Neural crest cell (in vitro differentiated cells): ENCODE data around the gene KRTAP10-4. TPM values are rescaled to one million over a fixed set of nuclear protein-coding genes. Genes with fewer than 3 reads are reported as not detected.
"Not testable (repeated sequence)": the region's sequence is repeated elsewhere in the genome, so short reads cannot be mapped to it uniquely, and the experiment has no call there.

Source experiments
- DNase-seq: peaks from one replicate; pipeline ENCODE4 v3.0.0; 2021; ENCODE audit warnings: low read depth, mixed read lengths, low spot score
- H3K27ac Mint-ChIP-seq: one replicate; pipeline ENCODE4 v1.8.0; 2021; ENCODE audit warnings: mild to moderate bottlenecking, mixed read lengths; ENCODE audit not compliant: unreplicated experiment
- H3K27me3 Mint-ChIP-seq: 2 replicates; pipeline ENCODE4 v1.8.0; 2021; ENCODE audit warnings: low read depth, mild to moderate bottlenecking, mixed read lengths
- H3K36me3 Mint-ChIP-seq: 2 replicates; pipeline ENCODE4 v1.8.0; 2021; ENCODE audit warnings: low read depth, mild to moderate bottlenecking, mixed read lengths
- H3K4me1 Mint-ChIP-seq: 2 replicates; pipeline ENCODE4 v1.8.0; 2021; ENCODE audit warnings: mixed read lengths
- H3K4me3 Mint-ChIP-seq: one replicate; pipeline ENCODE4 v1.8.0; 2021; ENCODE audit warnings: mild to moderate bottlenecking, mixed read lengths
- H3K9me3 Mint-ChIP-seq: 2 replicates; pipeline ENCODE4 v1.8.0; 2021; ENCODE audit warnings: mixed read lengths
- total RNA-seq: library from RNA; stranded (reverse); gene quantifications from 2 replicates; pipeline ENCODE4 v1.2.1, GENCODE V29; 2021
- TF ChIP-seq, protein P1 (sequence below): fragments of 200-600 bp; sonication (generic); conservative IDR thresholded peaks from 2 replicates; pipeline ENCODE4 v1.5.0; 2021; ENCODE audit warnings: antibody characterized with exemption, mild to moderate bottlenecking

Gene KRTAP10-4
- total RNA-seq, 1 donor from 2014 or later, result not detected

DNA sequence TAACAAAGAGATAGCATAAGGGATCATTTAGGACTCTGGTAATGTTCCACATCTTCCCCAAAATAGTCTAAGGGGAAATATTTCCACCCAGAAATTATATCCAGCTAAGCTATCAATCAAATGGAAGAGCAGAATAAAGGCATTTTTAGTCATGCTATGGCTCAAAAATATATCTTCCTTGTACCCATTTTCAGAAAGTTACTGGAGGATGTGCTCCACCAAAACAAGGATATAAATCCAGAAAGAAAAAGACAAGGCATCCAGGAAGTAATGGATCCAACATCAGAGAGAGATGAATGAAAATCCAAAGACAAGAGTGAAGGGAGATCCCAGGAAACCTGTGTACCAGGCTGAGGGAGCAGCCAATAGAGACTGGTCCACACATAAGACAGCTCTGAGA lies 35.7 kb downstream of the KRTAP10-4 start:
- Mint-ChIP-seq H3K4me3 (no peak overlapping the region), H3K36me3 (peaks cover 12% of the 10 kb centered on the region), H3K4me1 (no peaks in the 10 kb centered on the region), H3K9me3 (peaks cover 25% of the 10 kb centered on the region), H3K27me3 (peaks cover 30% of the 10 kb centered on the region), H3K27ac (no peak overlapping the region)
- TF ChIP-seq, protein P1, sequence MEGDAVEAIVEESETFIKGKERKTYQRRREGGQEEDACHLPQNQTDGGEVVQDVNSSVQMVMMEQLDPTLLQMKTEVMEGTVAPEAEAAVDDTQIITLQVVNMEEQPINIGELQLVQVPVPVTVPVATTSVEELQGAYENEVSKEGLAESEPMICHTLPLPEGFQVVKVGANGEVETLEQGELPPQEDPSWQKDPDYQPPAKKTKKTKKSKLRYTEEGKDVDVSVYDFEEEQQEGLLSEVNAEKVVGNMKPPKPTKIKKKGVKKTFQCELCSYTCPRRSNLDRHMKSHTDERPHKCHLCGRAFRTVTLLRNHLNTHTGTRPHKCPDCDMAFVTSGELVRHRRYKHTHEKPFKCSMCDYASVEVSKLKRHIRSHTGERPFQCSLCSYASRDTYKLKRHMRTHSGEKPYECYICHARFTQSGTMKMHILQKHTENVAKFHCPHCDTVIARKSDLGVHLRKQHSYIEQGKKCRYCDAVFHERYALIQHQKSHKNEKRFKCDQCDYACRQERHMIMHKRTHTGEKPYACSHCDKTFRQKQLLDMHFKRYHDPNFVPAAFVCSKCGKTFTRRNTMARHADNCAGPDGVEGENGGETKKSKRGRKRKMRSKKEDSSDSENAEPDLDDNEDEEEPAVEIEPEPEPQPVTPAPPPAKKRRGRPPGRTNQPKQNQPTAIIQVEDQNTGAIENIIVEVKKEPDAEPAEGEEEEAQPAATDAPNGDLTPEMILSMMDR, result no peak
- no peak for DNase-seq

DNA sequence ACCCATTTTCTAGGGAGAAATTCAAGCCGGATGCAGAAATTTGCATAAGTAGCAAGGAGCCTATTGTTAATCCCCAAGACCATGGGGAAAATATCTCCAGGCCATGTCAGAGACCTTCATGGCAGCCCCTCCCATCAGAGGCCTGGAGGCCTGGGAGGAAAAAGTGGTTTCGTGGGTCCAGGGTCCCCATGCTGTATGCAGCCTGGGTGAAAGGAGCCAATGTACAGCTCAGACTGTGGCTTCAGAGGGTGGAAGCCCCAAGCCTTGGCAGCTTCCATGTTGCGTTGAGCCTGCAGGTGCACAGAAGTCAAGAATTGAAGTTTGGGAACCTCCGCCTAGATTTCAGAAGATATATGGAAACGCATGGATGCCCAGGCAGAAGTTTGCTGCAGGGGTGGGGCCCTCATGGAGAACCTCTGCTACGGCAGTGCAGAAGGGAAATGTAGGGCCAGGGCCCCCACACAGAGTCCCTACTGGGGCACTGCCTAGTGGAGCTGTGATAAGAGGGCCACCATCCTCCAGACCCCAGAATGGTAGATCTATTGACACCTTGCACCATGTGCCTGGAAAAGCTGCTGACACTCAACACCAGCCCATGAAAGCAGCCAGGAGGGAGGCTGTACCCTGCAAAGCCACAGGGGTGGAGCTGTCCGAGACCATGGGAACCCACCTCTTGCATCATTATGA lies 36.8 kb downstream of the KRTAP10-4 start:
- not testable (repeated sequence) for H3K4me1 Mint-ChIP-seq, H3K27ac Mint-ChIP-seq, H3K4me3 Mint-ChIP-seq, DNase-seq
- Mint-ChIP-seq H3K9me3 (peaks cover 17% of the 10 kb centered on the region), H3K27me3 (peaks cover 20% of the 10 kb centered on the region), H3K36me3 (peaks cover 12% of the 10 kb centered on the region)

DNA sequence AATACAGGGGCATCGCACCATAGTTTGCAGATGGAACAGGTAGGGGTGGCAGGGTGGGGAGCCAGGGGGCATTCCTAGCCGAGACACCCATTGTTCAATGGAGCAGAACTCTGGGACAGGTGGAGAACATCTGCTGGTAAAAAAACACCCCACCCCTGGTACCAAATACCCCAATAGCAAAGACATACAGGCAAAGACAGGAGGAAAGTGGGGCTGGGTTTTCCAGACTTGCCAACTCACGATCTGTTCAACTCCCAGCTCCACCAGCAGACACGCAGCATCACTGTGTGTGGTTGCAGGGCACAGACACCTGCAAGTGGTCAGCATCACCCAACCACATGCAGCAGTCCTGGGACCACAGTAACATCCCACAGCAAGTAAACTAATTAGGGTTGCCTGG lies 38.0 kb downstream of the KRTAP10-4 start:
- H3K27ac Mint-ChIP-seq, result no peak overlapping the region
- H3K4me3 Mint-ChIP-seq, result no peak overlapping the region
- H3K27me3 Mint-ChIP-seq, result peaks cover 12% of the 10 kb centered on the region
- TF ChIP-seq, protein P1, result no peak
- no peak for DNase-seq
- no peaks in the 10 kb centered on the region for H3K4me1 Mint-ChIP-seq
- peaks cover 12% of the 10 kb centered on the region for H3K36me3 Mint-ChIP-seq
- H3K9me3 Mint-ChIP-seq, result peaks cover 15% of the 10 kb centered on the region

DNA sequence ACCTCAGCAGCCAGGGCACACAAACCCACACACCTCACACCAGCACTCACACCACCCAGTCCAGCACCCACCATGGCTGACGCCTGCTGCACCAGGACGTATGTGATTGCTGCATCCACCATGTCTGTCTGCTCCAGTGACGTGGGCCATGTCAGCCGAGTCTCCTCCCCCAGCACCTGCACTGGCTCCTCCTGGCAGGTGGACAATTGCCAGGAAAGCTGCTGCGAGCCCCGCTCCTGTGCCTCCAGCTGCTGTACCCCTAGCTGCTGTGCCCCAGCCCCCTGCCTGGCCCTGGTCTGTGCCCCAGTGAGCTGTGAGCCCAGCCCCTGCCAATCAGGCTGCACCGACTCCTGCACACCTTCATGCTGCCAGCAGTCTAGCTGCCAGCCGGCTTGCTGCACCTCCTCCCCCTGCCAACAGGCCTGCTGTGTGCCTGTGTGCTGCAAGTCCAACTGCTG lies 38.5 kb downstream of the KRTAP10-4 start, which contains the start of gene KRTAP10-8:
TSS of gene KRTAP10-8 (plus strand) at position 51 of the 458 bp plus-strand sequence. CDS start at position 73, 22 bp downstream.
- TF ChIP-seq, protein P1, result no peak
- no peak for DNase-seq
- H3K4me1 Mint-ChIP-seq, result no peaks in the 10 kb centered on the region
- peaks cover 12% of the 10 kb centered on the region for H3K36me3 Mint-ChIP-seq
- peaks cover 14% of the 10 kb centered on the region for H3K9me3 Mint-ChIP-seq
- no peak within 1 kb of the TSS for H3K27ac Mint-ChIP-seq
- peaks cover 10% of the 10 kb centered on the region for H3K27me3 Mint-ChIP-seq
- no peak within 1 kb of the TSS for H3K4me3 Mint-ChIP-seq

DNA sequence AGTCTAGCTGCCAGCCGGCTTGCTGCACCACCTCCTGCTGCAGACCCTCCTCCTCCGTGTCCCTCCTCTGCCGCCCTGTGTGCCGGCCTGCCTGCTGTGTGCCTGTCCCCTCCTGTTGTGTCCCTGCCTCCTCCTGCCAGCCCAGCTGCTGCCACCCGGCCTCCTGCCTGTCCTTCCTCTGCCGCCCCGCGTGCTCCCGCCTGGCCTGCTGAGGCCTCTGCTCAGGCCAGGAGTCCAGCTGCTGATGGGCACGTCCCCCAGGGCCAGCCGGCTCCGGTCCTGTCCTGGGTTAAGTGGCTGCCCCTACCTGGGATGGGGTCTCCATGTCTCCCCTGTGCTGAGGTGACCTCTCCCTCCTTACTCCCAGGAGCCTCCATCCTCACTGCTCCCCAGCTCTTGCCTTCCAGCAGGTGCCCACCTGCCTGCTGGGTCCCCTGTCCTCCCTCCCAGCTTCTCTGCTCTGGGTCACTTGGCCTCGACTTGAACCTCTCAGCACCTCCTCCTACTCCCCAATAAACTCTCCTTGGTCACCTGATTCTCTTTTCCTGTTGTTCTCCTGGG lies 39.2 kb downstream of the KRTAP10-4 start:
- no peak for DNase-seq
- TF ChIP-seq, protein P1, result no peak
- Mint-ChIP-seq H3K27me3 (peaks cover 3% of the 10 kb centered on the region), H3K4me3 (no peak overlapping the region), H3K36me3 (peaks cover 12% of the 10 kb centered on the region), H3K27ac (no peak overlapping the region), H3K9me3 (peaks cover 14% of the 10 kb centered on the region), H3K4me1 (no peaks in the 10 kb centered on the region)
